HS-5 (cell line): Measurements from ENCODE around the gene SBK1.
A peak's percentile ranks its signal among the peaks of the same experiment; 100 is the strongest.
"Not testable (repeated sequence)": the region's sequence is repeated elsewhere in the genome, so short reads cannot be mapped to it uniquely, and the experiment has no call there.

ENCODE experiments used
- DNase-seq: peaks from one replicate; pipeline ENCODE4 v3.0.0-alpha.2; 2012; ENCODE audit warnings: low read depth

The SBK1 gene

GRCh38 chr16:28291651-28292626, at the start of gene SBK1:
TSS of gene SBK1 (plus strand) at chr16:28292525. CDS start at chr16:28317392, 24,867 bp downstream.
- DNase-seq: peak; percentile 23

- DNase-seq: not testable (repeated sequence)
Measured at GRCh38 chr16:28249483-28249882, 42.8 kb upstream of the SBK1 start.

DNA sequence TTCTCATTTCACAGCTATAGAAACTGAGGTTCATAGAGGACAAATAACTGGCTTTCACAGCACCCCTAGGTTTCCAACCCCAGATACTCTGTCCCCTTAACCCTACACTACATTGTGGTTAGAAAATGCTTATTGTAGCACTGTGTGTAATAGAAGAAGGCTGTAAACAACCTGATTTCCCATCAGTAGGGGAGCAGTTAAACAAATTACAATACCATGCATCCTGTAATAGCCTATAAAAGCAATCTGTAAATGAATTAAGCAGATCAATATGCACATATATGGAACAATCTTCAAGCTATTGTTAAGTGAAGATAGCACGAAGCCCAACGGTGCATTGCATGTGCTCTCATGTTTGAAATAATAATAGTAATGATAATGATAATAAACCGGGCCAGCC, 41.3 kb upstream of the SBK1 start:
- DNase-seq: no peak

- no peak for DNase-seq
Measured at GRCh38 chr16:28254158-28254557, 38.2 kb upstream of the SBK1 start.

- DNase-seq: no peak
Measured at GRCh38 chr16:28255838-28256237, 36.5 kb upstream of the SBK1 start.

DNA sequence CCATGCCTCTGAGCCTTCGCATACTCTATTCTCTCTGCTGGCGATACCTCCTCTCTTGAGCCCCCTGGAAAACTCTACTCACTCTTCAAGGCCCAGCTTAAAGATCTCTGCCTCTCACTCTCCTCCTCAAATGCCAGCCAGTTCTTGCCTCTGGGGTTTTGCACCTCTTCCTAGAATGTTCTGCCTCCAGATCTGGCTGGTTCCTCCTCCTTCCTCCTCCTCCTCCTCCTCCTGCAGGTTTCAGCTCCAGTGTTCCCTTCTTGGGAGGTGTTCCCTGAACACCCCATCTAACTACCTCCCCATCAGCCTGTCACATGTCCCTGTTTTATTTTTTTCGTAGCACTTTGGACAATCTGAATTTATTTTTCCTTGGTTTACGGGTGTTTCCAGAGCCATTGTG, 35.1 kb upstream of the SBK1 start:
- no peak for DNase-seq

DNA sequence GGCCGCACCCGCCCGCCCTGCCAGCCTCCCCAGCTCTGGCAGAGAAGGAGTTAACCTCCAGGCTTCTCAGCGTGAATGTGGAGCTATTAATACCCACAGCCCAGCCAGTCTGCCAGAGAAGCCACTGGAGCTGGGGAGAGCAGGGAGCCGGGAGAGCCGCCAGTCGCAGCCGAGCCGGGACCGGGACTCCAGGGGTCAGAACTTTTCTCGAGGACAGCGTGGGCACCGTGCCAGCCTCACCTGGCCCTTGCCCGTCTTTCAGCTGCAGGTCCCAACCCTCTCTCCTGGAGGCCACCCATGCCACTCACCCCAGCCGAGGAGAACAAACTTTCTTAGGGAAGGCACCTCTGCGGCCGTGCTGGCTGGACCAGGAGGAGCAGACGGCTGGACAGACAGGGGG, 33.8 kb upstream of the SBK1 start:
- no peak for DNase-seq

DNA sequence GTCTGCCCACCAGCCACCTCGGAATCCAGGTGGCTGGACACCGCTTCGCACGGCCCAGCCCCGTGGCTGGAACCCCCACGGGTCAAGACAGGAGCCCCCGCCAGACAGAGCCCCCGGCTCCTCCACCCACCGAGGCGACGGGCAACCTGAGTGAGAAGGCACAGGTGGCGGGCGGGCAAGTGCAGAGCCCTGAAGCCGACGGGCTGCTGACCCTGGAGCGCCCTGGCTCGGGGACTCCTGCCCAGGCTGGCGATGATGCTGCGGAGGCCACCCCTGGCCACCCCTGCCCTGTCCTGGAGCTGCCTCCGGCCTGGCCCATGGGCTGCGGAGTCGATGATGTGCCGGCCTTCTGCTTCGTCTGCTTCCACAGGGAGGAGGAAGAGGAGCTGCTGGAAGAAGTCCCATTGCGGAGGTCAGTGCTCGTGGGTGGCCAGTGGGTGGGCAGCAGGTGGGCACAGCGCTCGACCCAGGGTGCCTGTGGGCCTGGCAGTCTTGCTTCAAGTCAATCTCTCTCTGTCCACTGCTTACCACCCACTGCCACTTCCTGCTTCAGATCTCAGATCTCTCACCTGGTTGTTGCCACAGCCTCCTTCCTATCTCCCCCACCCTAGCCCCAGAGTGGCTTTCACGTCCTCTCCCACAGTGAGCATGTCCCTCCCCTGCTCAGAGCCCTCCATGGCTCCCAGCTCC, 33.1 kb upstream of the SBK1 start:
- DNase-seq: no peak

- no peak for DNase-seq
Measured at GRCh38 chr16:28259781-28260150, 32.6 kb upstream of the SBK1 start.

DNA sequence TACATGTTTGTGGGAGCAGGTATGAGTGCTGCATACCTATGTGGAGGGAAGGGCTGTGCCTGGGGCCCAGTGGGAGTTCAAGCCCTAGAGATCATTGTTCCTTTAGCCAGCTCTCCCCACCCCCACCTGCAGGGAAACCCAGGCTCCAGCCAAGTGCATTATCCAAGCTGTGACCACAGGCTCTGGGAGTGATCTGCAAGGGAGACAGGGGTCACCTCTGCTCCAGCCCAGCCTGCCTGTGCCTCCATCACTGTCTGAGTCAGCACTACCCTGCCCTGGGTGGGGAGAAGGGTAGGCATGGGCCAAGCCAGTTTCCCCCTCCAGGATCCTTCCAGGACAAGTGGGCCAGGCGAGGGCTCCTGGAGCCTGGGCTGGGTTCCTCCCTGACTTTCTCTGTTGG, 32.1 kb upstream of the SBK1 start:
- DNase-seq: no peak

GRCh38 chr16:28261942-28262341, 30.4 kb upstream of the SBK1 start:
- no peak for DNase-seq

GRCh38 chr16:28263305-28263704, 29.0 kb upstream of the SBK1 start:
- no peak for DNase-seq

DNA sequence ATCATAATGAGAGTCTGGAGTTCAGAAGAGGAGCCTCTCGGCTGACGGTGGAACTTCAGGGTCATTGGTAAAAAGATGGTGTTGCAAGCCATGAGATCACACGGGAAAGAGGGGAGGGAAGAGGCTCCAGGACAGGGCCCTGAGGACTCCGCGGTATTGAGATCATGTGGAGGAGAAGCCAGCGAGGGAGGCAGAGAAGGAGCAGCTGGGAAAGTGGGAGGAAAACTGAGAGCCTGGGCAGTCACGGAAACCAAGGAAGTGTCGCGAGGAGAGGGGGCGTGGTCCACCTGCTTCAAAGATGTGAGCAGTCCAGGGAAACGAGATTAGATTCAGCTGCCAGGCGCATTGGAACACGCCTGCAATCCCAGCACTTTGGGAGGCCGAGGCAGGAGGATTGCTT, 27.7 kb upstream of the SBK1 start:
- peak; percentile 15 for DNase-seq

DNA sequence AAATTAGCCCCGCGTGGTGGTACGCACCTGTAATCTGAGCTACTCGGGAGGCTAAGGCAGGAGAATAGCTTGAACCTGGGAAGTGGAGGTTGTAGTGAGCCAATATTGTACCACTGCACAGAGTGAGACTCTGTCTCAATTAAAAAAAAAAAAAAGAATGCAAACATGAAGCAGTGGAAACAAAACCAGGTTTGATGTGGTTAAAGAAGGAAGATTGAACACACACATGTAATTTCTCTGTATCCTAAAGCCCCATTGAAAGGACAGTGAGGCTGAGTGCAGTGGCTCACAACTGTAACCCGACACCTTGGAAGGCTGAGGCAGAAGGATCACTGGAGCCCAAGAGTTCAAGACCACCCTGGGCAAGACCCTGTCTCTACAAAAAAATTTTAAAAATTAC, 26.5 kb upstream of the SBK1 start:
- no peak for DNase-seq

DNA sequence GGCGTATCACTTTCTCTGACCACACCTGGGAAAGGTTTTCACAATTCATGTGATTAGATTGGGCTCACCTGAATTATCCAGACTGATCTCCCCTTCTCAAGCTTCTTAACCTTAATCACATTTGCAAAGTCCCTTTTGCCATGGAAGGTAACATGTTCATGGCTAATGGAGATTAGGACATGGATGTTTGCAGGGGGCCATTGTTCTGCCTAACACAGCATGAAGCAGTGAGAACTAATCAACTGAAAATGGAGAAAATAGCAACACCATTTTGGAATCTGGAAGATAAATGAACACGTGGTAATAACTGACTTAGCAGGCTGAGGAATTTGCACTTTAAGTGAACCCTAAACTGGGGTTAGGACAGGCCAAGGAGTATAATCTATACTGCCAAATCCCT, 25.0 kb upstream of the SBK1 start:
- DNase-seq: no peak

DNA sequence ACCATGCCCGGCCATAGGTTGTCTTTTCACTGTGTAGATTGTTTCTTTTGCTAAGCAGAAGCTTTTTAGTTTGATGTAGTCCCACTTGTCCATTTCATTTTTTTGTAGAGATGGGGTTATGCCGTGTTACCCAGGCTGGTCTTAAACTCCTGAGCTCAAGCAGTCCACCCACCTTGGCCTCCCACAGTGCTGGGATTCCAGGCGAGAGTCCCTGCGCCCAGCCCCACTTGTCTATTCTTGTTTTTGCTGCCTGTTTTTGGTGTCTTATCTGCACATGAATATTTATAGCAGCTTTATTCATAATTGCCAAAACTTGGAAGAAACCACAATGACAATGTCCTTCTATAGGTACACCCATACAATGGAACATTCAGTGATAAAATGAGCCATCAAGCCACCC, 18.8 kb upstream of the SBK1 start:
- DNase-seq: no peak

DNA sequence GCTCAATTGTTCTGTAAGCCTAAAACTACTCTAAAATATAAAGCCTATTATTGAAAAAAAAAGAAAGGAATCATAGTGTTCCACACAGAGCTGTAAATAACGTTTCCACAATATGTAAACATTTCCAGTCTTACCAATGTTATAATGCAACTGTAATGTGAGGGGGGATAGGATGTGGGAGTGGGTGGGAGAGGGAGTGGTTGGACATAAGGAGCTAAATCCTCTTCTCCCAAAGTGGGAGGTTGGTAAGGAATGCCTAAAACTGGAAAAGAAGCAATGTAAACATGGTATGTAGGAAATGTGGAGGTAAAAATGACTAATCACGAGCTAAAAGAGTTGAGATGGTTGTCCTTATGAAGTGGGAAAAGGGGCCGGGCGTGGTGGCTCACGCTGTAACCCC, 17.6 kb upstream of the SBK1 start:
- no peak for DNase-seq

GRCh38 chr16:28276301-28276700, 16.0 kb upstream of the SBK1 start:
- DNase-seq: no peak

DNA sequence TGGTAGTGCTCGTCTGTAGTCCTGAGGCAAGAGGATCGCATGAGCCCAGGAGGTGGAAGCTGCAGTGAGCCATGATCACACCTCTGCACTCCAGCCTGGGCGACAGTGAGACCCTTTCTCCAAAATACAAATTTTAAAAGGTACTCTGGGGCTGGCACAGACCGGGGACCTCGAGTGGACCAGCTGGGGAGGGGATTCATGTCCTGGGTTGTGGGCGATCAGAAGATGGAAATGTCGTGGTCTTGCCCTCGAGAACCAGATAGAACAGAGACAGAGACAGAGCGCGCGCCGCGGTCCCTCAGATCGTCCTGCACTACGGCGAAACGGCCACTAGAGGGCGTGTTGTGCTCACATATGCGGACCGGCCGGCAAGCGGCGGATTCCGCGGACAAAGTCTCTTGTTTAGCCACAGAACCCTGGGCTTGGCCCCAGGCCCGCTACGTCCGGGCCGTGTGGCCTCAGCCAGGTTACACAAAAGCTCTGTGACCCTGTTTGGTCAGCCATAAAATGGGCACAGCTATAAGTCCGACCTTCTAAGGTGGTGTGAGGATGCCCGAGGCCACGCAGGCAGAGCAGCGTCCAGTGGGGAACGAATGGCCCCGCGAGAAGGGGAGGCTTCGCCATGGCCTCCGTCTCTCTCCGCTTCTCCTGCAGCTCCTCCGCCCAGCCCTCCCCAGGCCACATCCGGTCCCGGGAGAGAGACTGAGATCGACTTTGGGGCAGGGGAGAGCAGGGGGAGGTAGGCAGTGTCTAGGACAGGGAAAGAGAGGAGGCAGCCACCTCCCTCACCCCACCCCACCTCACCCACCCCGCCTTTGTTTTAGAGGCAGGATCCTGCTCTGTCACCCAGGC, 14.6 kb upstream of the SBK1 start:
- DNase-seq: peak; percentile 32

DNA sequence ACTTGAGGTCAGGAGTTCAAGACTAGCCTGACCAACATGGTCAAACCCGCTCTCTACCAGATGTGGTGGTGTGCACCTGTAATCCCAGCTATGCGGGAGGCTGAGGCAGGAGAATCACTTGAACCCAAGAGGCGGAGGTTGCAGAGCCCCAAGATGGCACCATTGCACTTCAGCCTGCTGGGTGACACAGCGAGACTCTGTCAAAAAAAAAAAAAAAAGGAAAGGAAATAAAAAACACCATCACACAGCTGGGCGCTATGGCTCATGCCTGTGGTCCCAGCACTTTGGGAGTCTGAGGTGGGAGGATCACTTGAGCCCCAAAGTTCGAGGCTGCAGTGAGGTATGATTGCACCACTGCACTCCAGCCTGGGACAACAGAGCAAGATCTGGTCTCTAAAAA, 13.3 kb upstream of the SBK1 start:
- no peak for DNase-seq

GRCh38 chr16:28280881-28281836, 11.2 kb upstream of the SBK1 start:
- DNase-seq: no peak
